ENCODE measurements around the gene ADO. TPM values are rescaled to one million over a fixed set of nuclear protein-coding genes. Genes with fewer than 3 reads are reported as not detected.

Gene ADO
- total RNA-seq, 1 donor from 2014 or later: 22.8 TPM

DNA sequence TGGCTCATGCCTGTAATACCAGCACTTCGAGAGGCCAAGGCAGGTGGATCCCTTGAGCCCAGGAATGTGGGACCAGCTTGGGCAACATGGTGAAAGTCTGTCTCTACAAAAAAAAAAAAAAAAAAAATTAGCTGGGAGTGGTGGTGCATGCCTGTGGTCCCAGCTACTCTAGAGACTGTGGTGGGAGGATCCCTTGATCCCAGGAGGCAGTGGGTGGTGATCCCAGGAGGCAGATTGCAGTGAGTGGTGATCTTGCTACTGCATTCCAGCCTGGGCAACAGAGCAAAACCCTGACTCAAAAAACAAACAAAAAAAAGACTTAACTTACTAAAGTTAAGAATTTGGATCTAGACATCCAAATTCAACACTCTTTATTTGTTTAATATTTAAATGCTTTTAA, 10.2 kb upstream of the ADO start:
- DNase-seq: no peak

DNA sequence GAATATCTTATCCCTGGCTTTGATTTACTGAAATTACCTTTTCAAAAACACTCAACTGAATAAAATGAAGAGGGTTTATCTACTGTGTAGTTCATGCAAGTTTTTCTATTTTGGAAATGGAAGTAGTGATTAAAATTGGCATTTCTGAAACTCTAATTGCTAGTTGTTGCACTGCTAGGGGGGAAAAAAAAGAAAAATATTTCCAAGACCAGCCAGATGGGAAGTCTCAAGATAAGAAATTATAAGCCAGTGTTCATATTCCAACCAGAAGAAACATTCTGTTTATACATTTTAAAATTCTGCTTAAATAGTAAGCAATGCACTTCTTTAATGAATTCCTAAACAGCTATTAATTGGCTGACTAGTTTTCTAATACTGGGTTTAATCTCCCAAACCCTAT, 9.4 kb upstream of the ADO start:
- DNase-seq: no peak

GRCh38 chr10:62795762-62796161, 8.8 kb upstream of the ADO start:
- no peak for DNase-seq

- DNase-seq: no peak
Observed at GRCh38 chr10:62796896-62797295, 7.6 kb upstream of the ADO start.

GRCh38 chr10:62801871-62802270, 2.6 kb upstream of the ADO start:
- no peak for DNase-seq

GRCh38 chr10:62803724-62804355, 680 bp upstream of the ADO start:
- DNase-seq: peak; percentile 91

GRCh38 chr10:62805231-62806099, 945 bp downstream of the ADO start:
- peak; percentile 63 for DNase-seq

DNA sequence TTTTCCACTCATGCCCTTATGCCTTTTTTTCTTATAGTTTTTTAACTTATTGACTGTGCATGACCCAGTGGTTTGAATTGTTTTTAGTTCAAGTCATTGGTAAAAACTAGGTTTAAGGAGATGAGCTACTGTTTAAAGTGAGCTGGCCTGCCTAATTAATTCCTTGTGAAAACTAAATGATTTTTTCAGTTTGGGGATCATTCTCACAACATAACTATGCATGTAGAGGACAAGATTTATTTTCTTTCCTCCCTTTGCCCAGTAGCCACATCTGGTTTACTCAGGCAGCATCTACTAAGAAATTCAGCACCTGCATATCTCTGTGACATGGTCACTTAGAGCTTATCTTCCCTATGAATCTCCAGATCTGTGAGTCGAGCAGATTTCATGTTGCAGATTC, 1.7 kb downstream of the ADO start:
- no peak for DNase-seq

- no peak for DNase-seq
Observed at GRCh38 chr10:62810156-62810902, 5.8 kb downstream of the ADO start.

GRCh38 chr10:62811159-62811875, 6.8 kb downstream of the ADO start:
- DNase-seq: no peak

DNA sequence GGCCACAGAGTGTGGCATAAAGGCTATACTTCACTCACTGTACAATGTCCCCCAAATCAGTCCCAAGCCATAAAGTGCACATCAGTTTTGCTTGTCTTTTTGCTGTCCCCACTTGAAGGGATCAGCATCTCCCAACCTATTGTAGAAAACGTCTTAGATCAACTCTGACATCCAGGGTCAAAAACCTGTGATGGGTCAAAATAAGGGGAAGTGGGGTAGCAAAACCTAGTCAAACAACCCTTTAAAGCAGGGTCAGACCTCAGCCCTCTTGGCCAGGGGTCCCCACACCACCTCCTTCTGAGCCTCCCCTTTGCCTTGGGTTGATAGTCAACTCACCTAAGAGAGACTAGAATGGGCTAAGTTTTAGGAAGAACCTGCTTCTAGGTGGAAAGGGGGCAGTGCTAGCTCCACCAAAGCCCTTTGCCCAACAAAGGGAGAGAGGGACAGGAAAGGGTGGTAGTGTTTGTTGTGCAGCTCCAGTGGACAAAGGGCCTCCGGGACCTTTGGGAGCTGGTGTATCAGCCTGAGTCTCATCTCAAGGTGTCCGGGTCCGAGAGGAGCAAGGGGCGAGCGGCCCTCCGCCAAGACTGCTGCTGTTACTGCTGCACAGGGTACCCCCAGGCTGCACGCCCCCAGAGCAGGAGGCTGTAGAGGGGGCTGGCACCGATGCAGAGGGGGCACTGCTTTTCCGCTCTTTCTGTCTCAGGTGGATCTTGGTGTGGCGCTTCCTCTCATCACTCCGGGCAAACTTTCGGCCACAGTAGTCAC, 8.3 kb downstream of the ADO start:
- DNase-seq: no peak

DNA sequence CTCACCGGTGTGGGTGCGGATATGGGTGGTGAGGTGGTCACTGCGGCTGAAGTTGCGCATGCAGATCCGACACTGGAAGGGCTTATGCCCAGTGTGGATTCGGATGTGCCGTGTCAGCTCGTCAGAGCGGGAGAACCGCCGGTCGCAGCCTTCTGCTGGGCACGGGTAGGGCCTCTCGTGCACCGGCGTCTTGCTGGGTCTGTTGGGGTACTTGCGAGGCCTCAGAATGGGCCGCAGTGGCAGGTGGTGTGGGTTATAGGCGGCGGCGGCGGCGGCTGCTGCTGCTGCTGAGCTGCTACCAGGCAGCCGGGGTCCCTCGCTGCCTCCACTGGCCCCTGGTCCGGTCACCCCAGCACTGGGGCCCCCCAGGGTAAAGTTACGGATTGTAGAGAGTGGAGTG, 8.9 kb downstream of the ADO start:
- no peak for DNase-seq

- no peak for DNase-seq
Observed at GRCh38 chr10:62813981-62814380, 9.5 kb downstream of the ADO start.

GRCh38 chr10:62814756-62815380, 10.3 kb downstream of the ADO start:
- DNase-seq: peak; percentile 33

DNA sequence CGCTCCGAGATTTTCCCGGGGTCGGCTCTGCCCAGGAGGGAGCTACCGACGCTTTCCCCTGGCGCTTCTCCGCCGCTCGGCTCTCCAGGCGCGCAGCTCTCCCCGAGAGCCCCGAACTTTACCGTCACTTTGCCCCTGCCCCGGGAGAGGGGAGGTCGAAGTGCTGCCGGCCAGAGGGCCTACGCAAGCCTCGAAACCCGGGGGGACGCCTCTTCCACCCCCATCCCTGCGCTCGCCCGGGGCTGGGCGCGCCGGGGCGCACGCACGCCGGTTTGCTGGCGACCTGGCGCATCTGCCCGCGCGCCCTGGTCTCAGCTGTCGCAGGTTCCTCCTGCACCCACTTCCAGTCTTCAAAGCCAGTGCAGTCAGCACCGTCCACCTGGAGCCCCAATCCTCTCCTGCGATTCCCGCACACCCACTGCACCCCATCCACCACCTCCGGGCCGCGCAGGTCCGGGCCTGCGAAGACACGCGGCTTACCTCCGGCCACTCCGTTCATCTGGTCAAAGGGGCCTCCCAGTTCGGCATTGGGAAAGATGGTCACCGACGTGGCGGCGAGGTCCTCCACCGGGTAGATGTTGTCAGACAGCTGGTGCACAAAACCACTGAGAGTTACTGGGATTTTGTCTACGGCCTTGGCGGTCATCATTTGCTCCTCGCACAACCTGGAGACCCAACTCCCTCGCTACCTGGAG, 11.0 kb downstream of the ADO start:
- DNase-seq: peak; percentile 31

DNA sequence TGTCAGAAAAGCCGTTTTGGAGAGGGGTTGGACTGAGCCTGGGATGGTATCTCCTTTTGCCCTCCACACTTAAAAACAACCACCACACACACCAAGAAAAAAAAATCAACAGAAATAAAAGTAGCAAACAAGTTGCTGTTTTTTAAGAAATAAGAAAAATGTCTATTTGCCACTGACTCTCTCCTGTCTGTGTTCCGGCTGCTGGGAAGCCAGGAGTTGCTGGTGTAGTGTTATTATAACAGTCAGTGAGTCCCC, 11.5 kb downstream of the ADO start:
- no peak for DNase-seq

GRCh38 chr10:62816331-62817120, 12.0 kb downstream of the ADO start, which contains the start of gene EGR2:
EGR2 (minus strand) TSS chr10:62816366; CDS start chr10:62816029, 337 bp downstream.
- DNase-seq: peak; percentile 97

DNA sequence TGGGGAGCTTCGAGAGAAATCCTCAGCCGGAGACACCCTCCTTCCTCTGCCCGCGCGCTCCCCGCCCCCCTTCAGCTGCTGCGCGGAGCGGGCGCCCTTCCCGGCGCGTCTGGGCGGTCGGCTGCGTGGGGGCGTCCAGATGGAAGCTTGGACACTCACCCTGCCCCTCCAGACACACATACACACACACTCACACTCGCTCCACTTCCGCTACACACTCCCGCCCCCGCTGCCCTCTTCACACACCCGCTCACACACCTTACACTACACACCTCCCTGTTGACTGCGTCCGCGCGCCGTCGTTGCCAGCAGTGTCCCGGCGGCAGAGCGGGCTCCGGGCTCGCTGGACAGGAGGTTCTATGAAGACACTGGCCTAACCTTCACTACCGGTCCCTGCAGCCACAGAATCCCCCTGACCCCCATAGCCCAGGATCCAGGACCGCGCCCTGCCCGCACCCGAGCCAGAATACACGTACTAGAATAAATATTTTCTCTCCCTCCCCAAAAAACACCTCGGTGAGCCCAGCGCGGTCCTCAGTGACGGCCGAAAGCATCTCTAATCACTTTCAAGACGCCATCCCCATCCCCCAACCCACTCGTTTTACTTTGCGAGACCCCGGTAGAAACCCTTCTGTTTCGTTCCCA, 12.7 kb downstream of the ADO start:
- DNase-seq: peak; percentile 47

GRCh38 chr10:62817766-62818425, 13.4 kb downstream of the ADO start:
- DNase-seq: peak; percentile 83

Data from tongue (tissue), 2 donors.